K562 (cell line): ENCODE results near the gene UGT1A3. TPM values are rescaled to one million over a fixed set of nuclear protein-coding genes. Genes with fewer than 3 reads are reported as not detected.

Source experiments
- ATAC-seq: fragments of 200-7000 bp; cut with Tn5 transposase; 3 replicates; pipeline ENCODE4 v1.9.1; 2020; ENCODE audit warnings: moderate library complexity
- BruUV-seq: library from RNA; stranded (reverse); fragments of 400-500 nt; replicated peaks from 2 replicates; lab custom pipeline; 2021; lab: Mats Ljungman, UMichigan
- CTCF ChIA-PET: fragments of 300-600 bp; formaldehyde crosslinking; extraction: SDS; loops from one replicate; lab custom pipeline; 2021; ENCODE audit warnings: low intra/inter-chr PET ratio; lab: Yijun Ruan, JAX
- POLR2A ChIA-PET: fragments of 300-600, 350-650 bp; sonication (Branson Sonifier 250); formaldehyde crosslinking; extraction: SDS; loops from one replicate; lab custom pipeline; 2021; ENCODE audit warnings: antibody characterized with exemption, inconsistent platforms; lab: Yijun Ruan, JAX
- DNase-seq, 4 experiments: peaks; one replicate each; pipeline versions ENCODE4 v3.0.0 to v3.0.0-alpha.2; 2011 to 2018; ENCODE audit warnings: low spot score in 3 of 4, mixed read lengths in 3 of 4; ENCODE audit errors: extremely low read depth in 1 of 4
- FAIRE-seq: peaks from 2 replicates; lab custom pipeline; 2011; peaks lifted over from hg19 to GRCh38; lab: Jason Lieb, UNC
- H2AFZ ChIP-seq: 2 replicates; pipeline ENCODE4 v1.6.0; 2011; ENCODE audit warnings: low read depth, low read length, control low read depth, inconsistent platforms
- H3K27ac ChIP-seq: fragments of 200-600 bp; 3 replicates; pipeline ENCODE4 v1.8.0; 2011; ENCODE audit warnings: low read depth, mild to moderate bottlenecking, control low read depth, inconsistent platforms, low read length, moderate library complexity, mixed read lengths; ENCODE audit errors: extremely low read depth
- H3K27me3 ChIP-seq, 2 experiments: fragments of 300-600 bp in 1 of 2; 2 replicates in 1 of 2; 3 replicates in 1 of 2; pipeline versions ENCODE4 v1.6.0 to v1.8.0; 2011; ENCODE audit warnings: inconsistent platforms in 2 of 2, low read length in 2 of 2, mild to moderate bottlenecking in 1 of 2, mixed read lengths in 1 of 2, moderate library complexity in 1 of 2; ENCODE audit not compliant: control insufficient read depth in 2 of 2, insufficient read depth in 2 of 2
- H3K36me3 ChIP-seq: fragments of 300-600 bp; 3 replicates; pipeline ENCODE4 v1.8.0; 2011; ENCODE audit warnings: mild to moderate bottlenecking, low read length, inconsistent platforms; ENCODE audit not compliant: control insufficient read depth, insufficient read depth
- H3K4me1 ChIP-seq, 2 experiments: fragments of 200-600 bp in 1 of 2; replicated peaks in 1 of 2; 2 replicates in 1 of 2; 3 replicates in 1 of 2; pipeline versions ENCODE4 v1.5.1 to v1.8.0; 2011; ENCODE audit warnings: inconsistent platforms in 2 of 2, low read length in 2 of 2, mild to moderate bottlenecking in 1 of 2, mixed read lengths in 1 of 2, moderate library complexity in 1 of 2; ENCODE audit not compliant: control insufficient read depth in 2 of 2, insufficient read depth in 2 of 2
- H3K4me2 ChIP-seq: 2 replicates; pipeline ENCODE4 v1.6.1; 2011; ENCODE audit warnings: low read length, control low read depth, inconsistent platforms, mixed read lengths; ENCODE audit not compliant: insufficient read depth
- H3K4me3 ChIP-seq: fragments of 200-600 bp; sonication (generic), shearing (Covaris generic); 2 replicates; pipeline ENCODE4 v1.5.1; 2016; ENCODE audit warnings: control low read depth, inconsistent platforms
- H3K79me2 ChIP-seq: fragments of 200-600 bp; 3 replicates; pipeline ENCODE4 v1.8.0; 2011; ENCODE audit warnings: low read length, inconsistent platforms; ENCODE audit not compliant: control insufficient read depth, insufficient read depth
- H3K9ac ChIP-seq, 2 experiments: 2 replicates each; pipeline versions ENCODE4 v1.6.0 to v1.6.1; 2011; ENCODE audit warnings: low read depth in 2 of 2, low read length in 2 of 2, control low read depth in 1 of 2, inconsistent platforms in 1 of 2, mild to moderate bottlenecking in 1 of 2, mixed read lengths in 1 of 2; ENCODE audit not compliant: insufficient read depth in 1 of 2
- H3K9me1 ChIP-seq: one replicate; pipeline ENCODE4 v1.6.0; 2011; ENCODE audit warnings: inconsistent platforms, mild to moderate bottlenecking, low read length, moderate library complexity; ENCODE audit not compliant: control insufficient read depth, insufficient read depth
- H3K9me3 ChIP-seq: replicated peaks from 2 replicates; pipeline ENCODE4 v1.5.1; 2011; ENCODE audit warnings: low read depth, low read length, inconsistent platforms; ENCODE audit not compliant: control insufficient read depth, insufficient read depth
- H4K20me1 ChIP-seq: replicated peaks from 2 replicates; pipeline ENCODE4 v1.6.1; 2011; ENCODE audit warnings: low read length, inconsistent platforms, mixed read lengths; ENCODE audit not compliant: control insufficient read depth, insufficient read depth
- CREM ChIP-seq: IDR thresholded peaks from 2 replicates; pipeline ENCODE4 v1.6.1; 2014; ENCODE audit warnings: antibody characterized with exemption, low read depth
- E2F1 ChIP-seq: sonication (generic); formaldehyde crosslinking; IDR thresholded peaks from 2 replicates; pipeline ENCODE4 v1.8.1; 2023; ENCODE audit warnings: mild to moderate bottlenecking, missing genetic modification reagents, moderate library complexity
- E4F1 ChIP-seq: fragments of 250-450 bp; sonication (Bioruptor Pico); IDR thresholded peaks from 2 replicates; pipeline ENCODE4 v1.5.0; 2021; ENCODE audit warnings: mild to moderate bottlenecking, borderline replicate concordance
- FOXA1 ChIP-seq: fragments of 450-650 bp; IDR thresholded peaks from 2 replicates; pipeline ENCODE4 v1.6.1; 2016; ENCODE audit warnings: mild to moderate bottlenecking, borderline replicate concordance
- HCFC1 ChIP-seq: IDR thresholded peaks from 2 replicates; pipeline ENCODE4 v1.6.1; 2012; ENCODE audit warnings: low read depth, low read length, improper control_type of control experiment
- HES1 ChIP-seq: fragments of 450-650 bp; IDR thresholded peaks from 2 replicates; pipeline ENCODE4 v1.6.1; 2016; ENCODE audit warnings: low read depth, mild to moderate bottlenecking, moderate library complexity
- NFRKB ChIP-seq: fragments of 450-650 bp; IDR thresholded peaks from 2 replicates; pipeline ENCODE4 v1.6.1; 2016; ENCODE audit warnings: low read depth
- NR2F6 ChIP-seq: fragments of 450-650 bp; formaldehyde crosslinking; IDR thresholded peaks from 2 replicates; pipeline ENCODE4 v1.4.0; 2020; ENCODE audit warnings: mild to moderate bottlenecking
- NR4A1 ChIP-seq, 2 experiments: fragments of 250-450 bp in 1 of 2; fragments of 450-650 bp in 1 of 2; sonication (Bioruptor Pico) in 1 of 2; IDR thresholded peaks; 2 replicates each; pipeline versions ENCODE4 v1.4.0 to v1.6.1; 2016 to 2020; ENCODE audit warnings: mild to moderate bottlenecking in 2 of 2, missing compliant biosample characterization in 1 of 2, missing genetic modification characterization in 1 of 2, moderate library complexity in 1 of 2
- SFPQ ChIP-seq: fragments of 200-400 bp; formaldehyde crosslinking; IDR thresholded peaks from 2 replicates; pipeline ENCODE4 v1.6.1; 2017; ENCODE audit warnings: mild to moderate bottlenecking, low read depth, low read length, moderate library complexity
- USF1 ChIP-seq: sonication (generic); formaldehyde crosslinking; IDR thresholded peaks from 2 replicates; pipeline ENCODE4 v1.9.0; 2022; ENCODE audit warnings: mild to moderate bottlenecking, missing genetic modification reagents
- ZNF12 ChIP-seq: sonication (generic); formaldehyde crosslinking; IDR thresholded peaks from 2 replicates; pipeline ENCODE4 v1.4.0; 2020; ENCODE audit warnings: mild to moderate bottlenecking, missing genetic modification reagents
- WGBS: fragments of 100-300 bp; shearing (Covaris generic); methylation state at CpG from one replicate; pipeline ENCODE4 v1.1.6; 2016; ENCODE audit warnings: low coverage, mixed read lengths; ENCODE audit not compliant: insufficient coverage; ENCODE audit errors: missing lambda C conversion rate; 5-methylcytosine and 5-hydroxymethylcytosine counted together
- in situ Hi-C: fragments of 300-500 bp; cut with MboI; formaldehyde crosslinking; loops from 4 replicates; pipeline ENCODE4 v1.15.0; 2018; ENCODE audit warnings: inconsistent platforms, mixed read lengths
- intact Hi-C: fragments of 100-400 bp; cut with micrococcal nuclease; formaldehyde crosslinking; loops from 2 replicates; pipeline ENCODE4 v1.14.2; 2022
- polyA plus RNA-seq, 8 experiments: library from polyadenylated mRNA; depleted of rRNA in 4 of 8; stranded (reverse) in 5 of 8; unstranded in 3 of 8; fragments of >200 nt; fragmentation: Nextera tagmentation in 2 of 8; fragmentation: Illumina TruSeq in 1 of 8; extraction: Ambion mirVana in 2 of 8; extraction: Trizol in 1 of 8; gene quantifications; 2 replicates each; pipeline versions ENCODE4 v1.2.1 to v1.2.3, GENCODE V29; 2011 to 2014; ENCODE audit warnings: inconsistent platforms in 1 of 8, missing spikeins in 1 of 8
- total RNA-seq, 7 experiments: library from RNA; depleted of rRNA in 6 of 7; stranded (reverse); fragments of >200 nt in 6 of 7; fragmentation: Illumina TruSeq in 2 of 7; extraction: Trizol in 2 of 7; gene quantifications; 2 replicates each; pipeline versions ENCODE4 v1.2.1 to v1.2.3, GENCODE V29; 2011 to 2021; ENCODE audit warnings: low replicate concordance in 1 of 7

The UGT1A3 gene
- total and polyA plus RNA-seq, 9 of the 15 experiments (the other 6 are each of a cell fraction or from before 2014, with no cell fraction given), result not detected

GRCh38 chr2:233680361-233681045 lies 48.3 kb upstream of the UGT1A3 start (continued):
- TF ChIP-seq E2F1 (CRISPR knock-in tag), result no peak

GRCh38 chr2:233681521-233682099 lies 47.2 kb upstream of the UGT1A3 start, which contains the start of gene UGT1A7:
UGT1A7 (plus strand) TSS chr2:233681901; CDS start chr2:233681938, 37 bp downstream.
- no peak within 1 kb of the TSS for H3K27ac ChIP-seq
- intact Hi-C loops (no loop called here), in situ Hi-C loops (no loop called here)
- H4K20me1 ChIP-seq, result no peaks in the 10 kb centered on the region
- POLR2A ChIA-PET, result no interaction called here
- CTCF ChIA-PET, result no interaction called here
- no peak within 1 kb of the TSS for H3K4me3 ChIP-seq
- no peaks in the 10 kb centered on the region for H3K79me2 ChIP-seq
- no peaks in the 10 kb centered on the region for H3K27me3 ChIP-seq
- no peak for FAIRE-seq
- no peak within 1 kb of the TSS for H3K9ac ChIP-seq
- H2AFZ ChIP-seq, result no peak within 1 kb of the TSS
- BruUV-seq, result no TSS peak
- WGBS, result 6% methylated on average over 5 of the region's 5 CpGs
- H3K9me1 ChIP-seq, result no peaks in the 10 kb centered on the region
- no peaks in the 10 kb centered on the region for H3K4me1 ChIP-seq
- no peaks in the 10 kb centered on the region for H3K36me3 ChIP-seq
- no peaks in the 10 kb centered on the region for H3K9me3 ChIP-seq
- ATAC-seq, result no peak
- H3K4me2 ChIP-seq, result no peak within 1 kb of the TSS
- TF ChIP-seq NFRKB, result no peak
- TF ChIP-seq FOXA1, result no peak
- TF ChIP-seq HES1, result no peak
- no peak for TF ChIP-seq HCFC1
- TF ChIP-seq ZNF12 (CRISPR knock-in tag), result no peak
- TF ChIP-seq SFPQ, result no peak
- no peak for TF ChIP-seq NR2F6 (CRISPR knock-in tag)
- no peak for TF ChIP-seq NR4A1 (CRISPR knock-in tag; IDR thresholded peaks at IDR 0.05)
- no peak for TF ChIP-seq NR4A1 (tag; IDR thresholded peaks at IDR 0.05)
- TF ChIP-seq USF1, result no peak
- TF ChIP-seq CREM, result no peak
- no peak for TF ChIP-seq E4F1
- no peak for DNase-seq
